Choroid plexus epithelial cell (primary cell): ENCODE results near the gene PRELID3B.

Experiments
- DNase-seq: peaks from one replicate; pipeline ENCODE4 v3.0.0-alpha.2; 2010; ENCODE audit warnings: low read depth
- H3K4me3 ChIP-seq: 2 replicates; pipeline ENCODE4 v1.5.1; 2011; ENCODE audit warnings: low read depth, mild to moderate bottlenecking, control low read depth, low read length, moderate library complexity
- CTCF ChIP-seq: conservative IDR thresholded peaks from 2 replicates; pipeline ENCODE4 v1.5.1; 2011; ENCODE audit warnings: low read depth, mild to moderate bottlenecking, control low read depth, inconsistent platforms, low read length, moderate library complexity

Gene PRELID3B

GRCh38 chr20:59006167-59006863 is 36.3 kb downstream of the PRELID3B start:
- no peak for TF ChIP-seq CTCF
- no peak for DNase-seq
- H3K4me3 ChIP-seq: peak overlapping the region; percentile 61

GRCh38 chr20:59005523-59006166 is 36.9 kb downstream of the PRELID3B start:
- TF ChIP-seq CTCF: no peak
- DNase-seq: no peak
- no peak overlapping the region for H3K4me3 ChIP-seq

GRCh38 chr20:59004763-59005522 is 37.6 kb downstream of the PRELID3B start:
- no peak for DNase-seq
- TF ChIP-seq CTCF: no peak
- H3K4me3 ChIP-seq: no peak overlapping the region

- no peak for DNase-seq
- no peak overlapping the region for H3K4me3 ChIP-seq
- TF ChIP-seq CTCF: no peak
Measured at GRCh38 chr20:59004493-59004762, 38.2 kb downstream of the PRELID3B start.

GRCh38 chr20:59003836-59004492 is 38.6 kb downstream of the PRELID3B start:
- no peak overlapping the region for H3K4me3 ChIP-seq
- no peak for DNase-seq
- TF ChIP-seq CTCF: no peak

GRCh38 chr20:59002874-59003399 is 39.6 kb downstream of the PRELID3B start:
- no peak for DNase-seq
- no peak overlapping the region for H3K4me3 ChIP-seq
- no peak for TF ChIP-seq CTCF
